Measurements from ENCODE around the gene CINP.

GRCh38 chr14:102315121-102315520, 47.6 kb downstream of the CINP start:
- TF ChIP-seq CTCF (conservative IDR thresholded peaks at IDR 0.05; ENCODE audit: low read length) (no peak), EZH2phosphoT487 (IDR thresholded peaks at IDR 0.05; ENCODE audit: borderline replicate concordance) (no peak)

Data from Loucy (cell line).